Measurements from ENCODE around the gene AAMP. TPM values are rescaled to one million over a fixed set of nuclear protein-coding genes. Genes with fewer than 3 reads are reported as not detected.

AAMP gene
- total and polyA plus RNA-seq, 2 donors: 67.2 to 69.2 TPM

- DNase-seq (ENCODE audit: low read depth in 6 of 9, low spot score in 9 of 9): no peak
- 100% methylated on average over 1 of the region's 1 CpG for WGBS
- Histone ChIP-seq H3K9me3 (ENCODE audit: control insufficient read depth in 2 of 2, insufficient read depth in 1 of 2, low read length in 1 of 2) (no peaks in the 10 kb centered on the region), H3K4me1 (ENCODE audit: control insufficient read depth in 2 of 2, insufficient read depth in 2 of 2, low read length in 2 of 2) (no peaks in the 10 kb centered on the region), H3K27me3 (ENCODE audit: control insufficient read depth in 2 of 2, insufficient read depth in 1 of 2, low read length in 1 of 2) (no peaks in the 10 kb centered on the region), H3K27ac (ENCODE audit: low read depth in 1 of 2, low read length in 1 of 2) (no peak overlapping the region), H3K4me3 (ENCODE audit: low read length in 2 of 2) (no peak overlapping the region), H3K36me3 (ENCODE audit: control insufficient read depth in 2 of 2, insufficient read depth in 2 of 2, low read length in 1 of 2) (peaks cover 51 to 91% of the 10 kb centered on the region in 2 donors)
These were observed 31.1 kb downstream of the AAMP start for GRCh38 chr2:218238887-218239286.

GRCh38 chr2:218236829-218237228 is 33.1 kb downstream of the AAMP start:
- Histone ChIP-seq H3K9me3 (ENCODE audit: control insufficient read depth in 2 of 2, insufficient read depth in 1 of 2, low read length in 1 of 2) (no peaks in the 10 kb centered on the region), H3K27ac (ENCODE audit: low read depth in 1 of 2, low read length in 1 of 2) (no peak overlapping the region), H3K4me3 (ENCODE audit: low read length in 2 of 2) (no peak overlapping the region), H3K27me3 (ENCODE audit: control insufficient read depth in 2 of 2, insufficient read depth in 1 of 2, low read length in 1 of 2) (no peaks in the 10 kb centered on the region), H3K36me3 (ENCODE audit: control insufficient read depth in 2 of 2, insufficient read depth in 2 of 2, low read length in 1 of 2) (peaks cover 56 to 93% of the 10 kb centered on the region in 2 donors), H3K4me1 (ENCODE audit: control insufficient read depth in 2 of 2, insufficient read depth in 2 of 2, low read length in 2 of 2) (no peaks in the 10 kb centered on the region)
- no peak for DNase-seq (ENCODE audit: low read depth in 6 of 9, low spot score in 9 of 9)
- 98% methylated on average over 4 of the region's 4 CpGs for WGBS

- Histone ChIP-seq H3K27me3 (ENCODE audit: control insufficient read depth in 2 of 2, insufficient read depth in 1 of 2, low read length in 1 of 2) (no peaks in the 10 kb centered on the region), H3K4me1 (ENCODE audit: control insufficient read depth in 2 of 2, insufficient read depth in 2 of 2, low read length in 2 of 2) (peaks cover 2 to 8% of the 10 kb centered on the region in 2 donors), H3K27ac (ENCODE audit: low read depth in 1 of 2, low read length in 1 of 2) (no peak overlapping the region), H3K36me3 (ENCODE audit: control insufficient read depth in 2 of 2, insufficient read depth in 2 of 2, low read length in 1 of 2) (peaks cover 60 to 95% of the 10 kb centered on the region in 2 donors), H3K4me3 (ENCODE audit: low read length in 2 of 2) (no peak overlapping the region), H3K9me3 (ENCODE audit: control insufficient read depth in 2 of 2, insufficient read depth in 1 of 2, low read length in 1 of 2) (no peaks in the 10 kb centered on the region)
- no peak for DNase-seq (ENCODE audit: low read depth in 6 of 9, low spot score in 9 of 9)
- WGBS: 97% methylated on average over 2 of the region's 2 CpGs
These were observed 34.9 kb downstream of the AAMP start for GRCh38 chr2:218235017-218235416.

- no peak for DNase-seq (ENCODE audit: low read depth in 6 of 9, low spot score in 9 of 9)
These were observed 35.4 kb downstream of the AAMP start for GRCh38 chr2:218234521-218234920.

GRCh38 chr2:218233543-218233942 is 36.4 kb downstream of the AAMP start:
- no peaks in the 10 kb centered on the region for H3K27me3 ChIP-seq (ENCODE audit: control insufficient read depth in 2 of 2, insufficient read depth in 1 of 2, low read length in 1 of 2)
- H3K36me3 ChIP-seq (ENCODE audit: control insufficient read depth in 2 of 2, insufficient read depth in 2 of 2, low read length in 1 of 2): peaks cover 59 to 87% of the 10 kb centered on the region in 2 donors
- no peaks in the 10 kb centered on the region for H3K9me3 ChIP-seq (ENCODE audit: control insufficient read depth in 2 of 2, insufficient read depth in 1 of 2, low read length in 1 of 2)
- DNase-seq (ENCODE audit: low read depth in 6 of 9, low spot score in 9 of 9): no peak
- H3K4me3 ChIP-seq (ENCODE audit: low read length in 2 of 2): no peak overlapping the region
- WGBS: 99% methylated on average over 4 of the region's 4 CpGs
- peaks cover 5 to 14% of the 10 kb centered on the region in 2 donors for H3K4me1 ChIP-seq (ENCODE audit: control insufficient read depth in 2 of 2, insufficient read depth in 2 of 2, low read length in 2 of 2)
- no peak overlapping the region for H3K27ac ChIP-seq (ENCODE audit: low read depth in 1 of 2, low read length in 1 of 2)

More at GRCh38 chr2:218234521-218234920, 35.4 kb downstream of the AAMP start:
- Histone ChIP-seq H3K27me3 (ENCODE audit: control insufficient read depth in 2 of 2, insufficient read depth in 1 of 2, low read length in 1 of 2) (no peaks in the 10 kb centered on the region), H3K27ac (ENCODE audit: low read depth in 1 of 2, low read length in 1 of 2) (no peak overlapping the region), H3K9me3 (ENCODE audit: control insufficient read depth in 2 of 2, insufficient read depth in 1 of 2, low read length in 1 of 2) (no peaks in the 10 kb centered on the region), H3K4me3 (ENCODE audit: low read length in 2 of 2) (no peak overlapping the region), H3K4me1 (ENCODE audit: control insufficient read depth in 2 of 2, insufficient read depth in 2 of 2, low read length in 2 of 2) (peaks cover 3 to 11% of the 10 kb centered on the region in 2 donors), H3K36me3 (ENCODE audit: control insufficient read depth in 2 of 2, insufficient read depth in 2 of 2, low read length in 1 of 2) (peaks cover 59 to 93% of the 10 kb centered on the region in 2 donors)
- WGBS: 66% methylated on average over 3 of the region's 3 CpGs

- Histone ChIP-seq H3K4me1 (ENCODE audit: control insufficient read depth in 2 of 2, insufficient read depth in 2 of 2, low read length in 2 of 2) (peaks cover 5 to 17% of the 10 kb centered on the region in 2 donors), H3K27me3 (ENCODE audit: control insufficient read depth in 2 of 2, insufficient read depth in 1 of 2, low read length in 1 of 2) (no peaks in the 10 kb centered on the region), H3K27ac (ENCODE audit: low read depth in 1 of 2, low read length in 1 of 2) (no peak overlapping the region), H3K9me3 (ENCODE audit: control insufficient read depth in 2 of 2, insufficient read depth in 1 of 2, low read length in 1 of 2) (no peaks in the 10 kb centered on the region), H3K36me3 (ENCODE audit: control insufficient read depth in 2 of 2, insufficient read depth in 2 of 2, low read length in 1 of 2) (peaks cover 57 to 80% of the 10 kb centered on the region in 2 donors), H3K4me3 (ENCODE audit: low read length in 2 of 2) (no peak overlapping the region)
- WGBS: 48% methylated on average over 1 of the region's 1 CpG
- DNase-seq (ENCODE audit: low read depth in 6 of 9, low spot score in 9 of 9): peak in 1 of 9 donors; percentile 24
These were observed 39.1 kb downstream of the AAMP start for GRCh38 chr2:218230882-218231281.

- H3K27ac ChIP-seq (ENCODE audit: low read depth in 1 of 2, low read length in 1 of 2): peak overlapping the region; percentile 49 to 81
- no peak overlapping the region for H3K4me3 ChIP-seq (ENCODE audit: low read length in 2 of 2)
- H3K36me3 ChIP-seq (ENCODE audit: control insufficient read depth in 2 of 2, insufficient read depth in 2 of 2, low read length in 1 of 2): peaks cover 52 to 80% of the 10 kb centered on the region in 2 donors
- H3K27me3 ChIP-seq (ENCODE audit: control insufficient read depth in 2 of 2, insufficient read depth in 1 of 2, low read length in 1 of 2): no peaks in the 10 kb centered on the region
- H3K9me3 ChIP-seq (ENCODE audit: control insufficient read depth in 2 of 2, insufficient read depth in 1 of 2, low read length in 1 of 2): no peaks in the 10 kb centered on the region
- peaks cover 5 to 17% of the 10 kb centered on the region in 2 donors for H3K4me1 ChIP-seq (ENCODE audit: control insufficient read depth in 2 of 2, insufficient read depth in 2 of 2, low read length in 2 of 2)
- WGBS: 91% methylated on average over 4 of the region's 4 CpGs
- no peak for DNase-seq (ENCODE audit: low read depth in 6 of 9, low spot score in 9 of 9)
These were observed 40.1 kb downstream of the AAMP start for GRCh38 chr2:218229851-218230250.

GRCh38 chr2:218229239-218229638 is 40.7 kb downstream of the AAMP start:
- WGBS: 9% methylated on average over 3 of the region's 3 CpGs
- peak in 3 of 9 donors; percentile 34 to 68 (median 35) for DNase-seq (ENCODE audit: low read depth in 6 of 9, low spot score in 9 of 9)
- Histone ChIP-seq H3K9me3 (ENCODE audit: control insufficient read depth in 2 of 2, insufficient read depth in 1 of 2, low read length in 1 of 2) (no peaks in the 10 kb centered on the region), H3K4me1 (ENCODE audit: control insufficient read depth in 2 of 2, insufficient read depth in 2 of 2, low read length in 2 of 2) (peaks cover 5 to 17% of the 10 kb centered on the region in 2 donors), H3K4me3 (ENCODE audit: low read length in 2 of 2) (no peak overlapping the region), H3K36me3 (ENCODE audit: control insufficient read depth in 2 of 2, insufficient read depth in 2 of 2, low read length in 1 of 2) (peaks cover 55 to 80% of the 10 kb centered on the region in 2 donors), H3K27ac (ENCODE audit: low read depth in 1 of 2, low read length in 1 of 2) (peak overlapping the region in 1 of 2 donors; percentile 81), H3K27me3 (ENCODE audit: control insufficient read depth in 2 of 2, insufficient read depth in 1 of 2, low read length in 1 of 2) (no peaks in the 10 kb centered on the region)

GRCh38 chr2:218228366-218229090 is 41.4 kb downstream of the AAMP start:
- 96% methylated on average over 6 of the region's 6 CpGs for WGBS
- Histone ChIP-seq H3K27ac (ENCODE audit: low read depth in 1 of 2, low read length in 1 of 2) (peak overlapping the region; percentile 66 to 81), H3K36me3 (ENCODE audit: control insufficient read depth in 2 of 2, insufficient read depth in 2 of 2, low read length in 1 of 2) (peaks cover 55 to 82% of the 10 kb centered on the region in 2 donors), H3K9me3 (ENCODE audit: control insufficient read depth in 2 of 2, insufficient read depth in 1 of 2, low read length in 1 of 2) (no peaks in the 10 kb centered on the region), H3K27me3 (ENCODE audit: control insufficient read depth in 2 of 2, insufficient read depth in 1 of 2, low read length in 1 of 2) (no peaks in the 10 kb centered on the region), H3K4me1 (ENCODE audit: control insufficient read depth in 2 of 2, insufficient read depth in 2 of 2, low read length in 2 of 2) (peaks cover 5 to 20% of the 10 kb centered on the region in 2 donors), H3K4me3 (ENCODE audit: low read length in 2 of 2) (no peak overlapping the region)
- no peak for DNase-seq (ENCODE audit: low read depth in 6 of 9, low spot score in 9 of 9)
